Effector memory CD4-positive, alpha-beta T cell (primary cell): ENCODE results near the gene NDUFS2.
A peak's percentile ranks its signal among the peaks of the same experiment; 100 is the strongest.

Source experiments
- DNase-seq, 3 donors: peaks; one replicate each; pipeline ENCODE4 v3.0.0-alpha.2; 2020
- H3K27ac ChIP-seq: 2 replicates; pipeline ENCODE4 v1.7.0; 2013; ENCODE audit warnings: mild to moderate bottlenecking, low read length, moderate library complexity; ENCODE audit not compliant: insufficient read depth, poor library complexity, severe bottlenecking
- H3K27me3 ChIP-seq: replicated peaks from 2 replicates; pipeline ENCODE4 v1.7.0; 2013; ENCODE audit warnings: mild to moderate bottlenecking, low read length; ENCODE audit not compliant: insufficient read depth, control insufficient read depth, poor library complexity, severe bottlenecking
- H3K36me3 ChIP-seq: 2 replicates; pipeline ENCODE4 v1.7.0; 2013; ENCODE audit warnings: mild to moderate bottlenecking, low read length, moderate library complexity; ENCODE audit not compliant: control insufficient read depth, insufficient read depth
- H3K4me1 ChIP-seq: 2 replicates; pipeline ENCODE4 v1.7.0; 2013; ENCODE audit warnings: low read length, mild to moderate bottlenecking; ENCODE audit not compliant: control insufficient read depth, insufficient read depth, poor library complexity, severe bottlenecking
- H3K4me3 ChIP-seq: 2 replicates; pipeline ENCODE4 v1.7.0; 2013; ENCODE audit warnings: low read length, low read depth, mild to moderate bottlenecking; ENCODE audit not compliant: insufficient read depth, poor library complexity, severe bottlenecking
- H3K9me3 ChIP-seq: 2 replicates; pipeline ENCODE4 v1.7.0; 2013; ENCODE audit warnings: mild to moderate bottlenecking, low read length, moderate library complexity; ENCODE audit not compliant: control insufficient read depth

The NDUFS2 gene

GRCh38 chr1:161162052-161162451 lies 40.1 kb upstream of the NDUFS2 start:
- no peaks in the 10 kb centered on the region for H3K9me3 ChIP-seq
- no peak for DNase-seq
- H3K4me3 ChIP-seq = no peak overlapping the region
- H3K36me3 ChIP-seq = peaks cover 12% of the 10 kb centered on the region
- H3K4me1 ChIP-seq = peaks cover 34% of the 10 kb centered on the region
- no peak overlapping the region for H3K27ac ChIP-seq
- no peaks in the 10 kb centered on the region for H3K27me3 ChIP-seq

GRCh38 chr1:161162806-161163205 lies 39.4 kb upstream of the NDUFS2 start:
- no peak for DNase-seq
- Histone ChIP-seq H3K4me3 (no peak overlapping the region), H3K4me1 (peaks cover 37% of the 10 kb centered on the region), H3K9me3 (no peaks in the 10 kb centered on the region), H3K27ac (no peak overlapping the region), H3K27me3 (no peaks in the 10 kb centered on the region), H3K36me3 (peaks cover 9% of the 10 kb centered on the region)

- no peak for DNase-seq
- peaks cover 9% of the 10 kb centered on the region for H3K36me3 ChIP-seq
- H3K9me3 ChIP-seq = no peaks in the 10 kb centered on the region
- H3K4me1 ChIP-seq = peaks cover 37% of the 10 kb centered on the region
- H3K27ac ChIP-seq = no peak overlapping the region
- no peaks in the 10 kb centered on the region for H3K27me3 ChIP-seq
- H3K4me3 ChIP-seq = no peak overlapping the region
These were observed 38.4 kb upstream of the NDUFS2 start for GRCh38 chr1:161163793-161164192.

- H3K4me1 ChIP-seq = peaks cover 28% of the 10 kb centered on the region
- peak overlapping the region; percentile 95 for H3K27ac ChIP-seq
- no peaks in the 10 kb centered on the region for H3K9me3 ChIP-seq
- no peak for DNase-seq
- peak overlapping the region; percentile 80 for H3K4me3 ChIP-seq
- peaks cover 19% of the 10 kb centered on the region for H3K36me3 ChIP-seq
- no peaks in the 10 kb centered on the region for H3K27me3 ChIP-seq
These were observed 37.1 kb upstream of the NDUFS2 start for GRCh38 chr1:161164901-161165610.

GRCh38 chr1:161165742-161166668 lies 36.2 kb upstream of the NDUFS2 start, which contains the start of gene PPOX:
Gene PPOX (plus strand): TSS chr1:161166426. CDS start chr1:161166848, 422 bp downstream.
- H3K36me3 ChIP-seq = peaks cover 28% of the 10 kb centered on the region
- DNase-seq = peak; percentile 84 to 92 (median 92)
- H3K27me3 ChIP-seq = no peaks in the 10 kb centered on the region
- peak within 1 kb of the TSS; percentile 95 for H3K27ac ChIP-seq
- peaks cover 20% of the 10 kb centered on the region for H3K4me1 ChIP-seq
- peak within 1 kb of the TSS; percentile 80 for H3K4me3 ChIP-seq
- H3K9me3 ChIP-seq = no peaks in the 10 kb centered on the region

- DNase-seq = no peak
These were observed 35.3 kb upstream of the NDUFS2 start for GRCh38 chr1:161166669-161167548.

GRCh38 chr1:161168906-161169305 lies 33.3 kb upstream of the NDUFS2 start:
- no peak overlapping the region for H3K27ac ChIP-seq
- H3K36me3 ChIP-seq = peaks cover 53% of the 10 kb centered on the region
- H3K27me3 ChIP-seq = no peaks in the 10 kb centered on the region
- no peak for DNase-seq
- H3K9me3 ChIP-seq = no peaks in the 10 kb centered on the region
- peaks cover 20% of the 10 kb centered on the region for H3K4me1 ChIP-seq
- H3K4me3 ChIP-seq = no peak overlapping the region

More at GRCh38 chr1:161166669-161167548, 35.3 kb upstream of the NDUFS2 start:
- H3K4me3 ChIP-seq = peak overlapping the region; percentile 80
- H3K36me3 ChIP-seq = peaks cover 37% of the 10 kb centered on the region
- peak overlapping the region; percentile 95 for H3K27ac ChIP-seq
- H3K4me1 ChIP-seq = peaks cover 20% of the 10 kb centered on the region
- H3K9me3 ChIP-seq = no peaks in the 10 kb centered on the region
- no peaks in the 10 kb centered on the region for H3K27me3 ChIP-seq

GRCh38 chr1:161171191-161171590 lies 31.0 kb upstream of the NDUFS2 start:
- Histone ChIP-seq H3K36me3 (peaks cover 60% of the 10 kb centered on the region), H3K4me1 (peaks cover 17% of the 10 kb centered on the region), H3K27me3 (no peaks in the 10 kb centered on the region), H3K9me3 (no peaks in the 10 kb centered on the region), H3K27ac (no peak overlapping the region), H3K4me3 (no peak overlapping the region)
- no peak for DNase-seq

GRCh38 chr1:161171696-161172095 lies 30.5 kb upstream of the NDUFS2 start:
- Histone ChIP-seq H3K4me3 (no peak overlapping the region), H3K9me3 (no peaks in the 10 kb centered on the region), H3K27ac (no peak overlapping the region), H3K27me3 (no peaks in the 10 kb centered on the region), H3K4me1 (peaks cover 19% of the 10 kb centered on the region), H3K36me3 (peaks cover 60% of the 10 kb centered on the region)
- no peak for DNase-seq
